OCI-LY1 (cell line): Measurements from ENCODE around the gene DCTD.

ENCODE experiments used
- H2AFZ ChIP-seq: fragments of 200-600 bp; sonication (generic), shearing (Covaris generic); 2 replicates; pipeline ENCODE4 v1.6.0; 2014; ENCODE audit warnings: antibody characterized with exemption, mild to moderate bottlenecking, low read length
- H3F3A ChIP-seq: fragments of 200-600 bp; sonication (generic), shearing (Covaris generic); 2 replicates; pipeline ENCODE4 v1.6.0; 2014; ENCODE audit warnings: mild to moderate bottlenecking, antibody characterized with exemption, low read length, moderate library complexity; ENCODE audit not compliant: insufficient read depth
- H3K27ac ChIP-seq: fragments of 200-600 bp; sonication (generic); 2 replicates; pipeline ENCODE4 v1.5.1; 2014; ENCODE audit warnings: low read length, mixed run types, mild to moderate bottlenecking, low read depth; ENCODE audit not compliant: poor library complexity, severe bottlenecking
- H3K27me3 ChIP-seq: fragments of 200-600 bp; sonication (generic); 2 replicates; pipeline ENCODE4 v1.6.0; 2014; ENCODE audit warnings: antibody characterized with exemption, mild to moderate bottlenecking, low read length, moderate library complexity; ENCODE audit not compliant: insufficient read depth
- H3K36me3 ChIP-seq: fragments of 200-600 bp; sonication (generic); 2 replicates; pipeline ENCODE4 v1.6.1; 2014; ENCODE audit warnings: mild to moderate bottlenecking, antibody characterized with exemption, low read length, moderate library complexity, mixed read lengths; ENCODE audit not compliant: insufficient read depth
- H3K4me1 ChIP-seq: fragments of 200-600 bp; sonication (generic); 2 replicates; pipeline ENCODE4 v1.5.1; 2014; ENCODE audit warnings: mild to moderate bottlenecking, low read length, moderate library complexity; ENCODE audit not compliant: insufficient read depth, severe bottlenecking
- H3K4me2 ChIP-seq: fragments of 200-600 bp; sonication (generic), shearing (Covaris generic); 2 replicates; pipeline ENCODE4 v1.6.1; 2014; ENCODE audit warnings: low read length
- H3K4me3 ChIP-seq: fragments of 200-600 bp; sonication (generic); 2 replicates; pipeline ENCODE4 v1.5.1; 2014; ENCODE audit warnings: low read length, low read depth, mild to moderate bottlenecking, mixed read lengths; ENCODE audit not compliant: poor library complexity, severe bottlenecking
- H3K79me2 ChIP-seq: fragments of 200-600 bp; shearing (Covaris generic); 2 replicates; pipeline ENCODE4 v1.6.1; 2016; ENCODE audit warnings: mixed run types, low read length, mixed read lengths; ENCODE audit not compliant: insufficient read depth
- H3K9ac ChIP-seq: fragments of 200-600 bp; sonication (generic), shearing (Covaris generic); 2 replicates; pipeline ENCODE4 v1.6.1; 2014; ENCODE audit warnings: mild to moderate bottlenecking, low read length, mixed read lengths
- H3K9me2 ChIP-seq: fragments of 200-600 bp; sonication (generic), shearing (Covaris generic); 2 replicates; pipeline ENCODE4 v1.6.1; 2014; ENCODE audit warnings: low read depth, mild to moderate bottlenecking, low read length, mixed read lengths
- H3K9me3 ChIP-seq: fragments of 200-600 bp; shearing (Covaris generic); 2 replicates; pipeline ENCODE4 v1.6.1; 2014; ENCODE audit warnings: low read length, mixed read lengths
- H4K20me1 ChIP-seq: fragments of 200-600 bp; sonication (generic), shearing (Covaris generic); 2 replicates; pipeline ENCODE4 v1.6.0; 2016; ENCODE audit warnings: mild to moderate bottlenecking, low read length; ENCODE audit not compliant: insufficient read depth
- CTCF ChIP-seq: fragments of 200-600 bp; sonication (generic), shearing (Covaris generic); IDR thresholded peaks from 2 replicates; pipeline ENCODE4 v1.5.1; 2017; ENCODE audit warnings: mild to moderate bottlenecking, antibody characterized with exemption, low read length, moderate library complexity, mixed read lengths
- EZH2 ChIP-seq: fragments of 200-600 bp; sonication (generic), shearing (Covaris generic); IDR thresholded peaks from 2 replicates; pipeline ENCODE4 v1.8.0; 2017; ENCODE audit warnings: borderline replicate concordance, mixed run types, mild to moderate bottlenecking, antibody characterized with exemption, low read length, moderate library complexity, mixed read lengths

Gene DCTD

DNA sequence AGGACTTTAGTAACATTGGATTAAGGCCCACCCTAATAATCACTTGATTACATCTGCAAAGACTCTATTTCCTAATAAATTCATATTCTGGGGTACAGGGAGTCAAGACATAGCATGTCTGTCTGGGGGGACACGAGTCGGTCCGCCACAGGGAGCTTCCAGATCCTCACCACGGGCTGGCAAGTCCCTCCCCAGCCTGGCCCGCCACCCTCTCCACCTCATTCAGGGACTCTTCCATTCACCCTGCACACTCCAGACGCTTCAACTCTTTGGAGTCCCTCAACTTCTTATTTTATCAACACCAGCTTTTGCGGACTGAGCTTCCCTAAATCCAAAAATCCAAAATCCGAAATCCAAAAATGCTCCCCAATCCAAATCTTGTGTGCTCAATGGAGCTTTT lies 71.2 kb downstream of the DCTD start:
- TF ChIP-seq EZH2 (no peak), CTCF (no peak)
- H3K4me2 ChIP-seq, result no peak overlapping the region
- no peaks in the 10 kb centered on the region for H3K4me1 ChIP-seq
- H2AFZ ChIP-seq, result no peak overlapping the region
- no peak overlapping the region for H3K27ac ChIP-seq
- no peaks in the 10 kb centered on the region for H3K9me2 ChIP-seq
- no peaks in the 10 kb centered on the region for H4K20me1 ChIP-seq
- H3K4me3 ChIP-seq, result no peak overlapping the region
- H3F3A ChIP-seq, result no peaks in the 10 kb centered on the region
- no peaks in the 10 kb centered on the region for H3K36me3 ChIP-seq
- H3K27me3 ChIP-seq, result no peaks in the 10 kb centered on the region; the same call in 1 of the 2 replicates
- H3K9me3 ChIP-seq, result no peaks in the 10 kb centered on the region
- no peak overlapping the region for H3K9ac ChIP-seq
- H3K79me2 ChIP-seq, result no peaks in the 10 kb centered on the region

DNA sequence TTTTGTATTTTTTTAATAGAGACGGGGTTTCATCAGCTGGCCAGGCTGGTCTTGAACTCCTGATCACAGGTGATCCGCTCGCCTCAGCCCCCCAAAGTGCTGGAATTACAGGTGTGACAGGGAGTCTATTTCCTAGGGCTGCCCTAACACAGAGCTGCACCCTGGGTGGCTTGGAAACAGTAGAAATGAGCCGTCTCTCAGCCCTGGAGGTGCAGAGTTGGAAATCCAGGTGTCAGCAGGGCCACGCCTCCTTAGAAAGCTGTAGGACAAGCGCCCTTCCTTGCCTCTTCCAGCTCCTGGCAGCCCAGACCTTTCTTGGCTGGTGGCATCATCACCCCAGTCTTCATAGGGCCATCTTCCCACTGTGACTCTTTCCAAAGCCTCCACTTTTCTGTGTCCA lies 71.6 kb downstream of the DCTD start:
- H4K20me1 ChIP-seq, result no peaks in the 10 kb centered on the region
- H3K4me3 ChIP-seq, result no peak overlapping the region
- no peak for TF ChIP-seq EZH2
- TF ChIP-seq CTCF, result no peak
- H3K36me3 ChIP-seq, result no peaks in the 10 kb centered on the region
- no peak overlapping the region for H2AFZ ChIP-seq
- no peaks in the 10 kb centered on the region; the same call in 1 of the 2 replicates for H3K27me3 ChIP-seq
- no peak overlapping the region for H3K27ac ChIP-seq
- H3K4me1 ChIP-seq, result no peaks in the 10 kb centered on the region
- no peak overlapping the region for H3K9ac ChIP-seq
- H3K4me2 ChIP-seq, result no peak overlapping the region
- H3F3A ChIP-seq, result no peaks in the 10 kb centered on the region
- no peaks in the 10 kb centered on the region for H3K9me3 ChIP-seq
- H3K9me2 ChIP-seq, result no peaks in the 10 kb centered on the region
- H3K79me2 ChIP-seq, result no peaks in the 10 kb centered on the region

DNA sequence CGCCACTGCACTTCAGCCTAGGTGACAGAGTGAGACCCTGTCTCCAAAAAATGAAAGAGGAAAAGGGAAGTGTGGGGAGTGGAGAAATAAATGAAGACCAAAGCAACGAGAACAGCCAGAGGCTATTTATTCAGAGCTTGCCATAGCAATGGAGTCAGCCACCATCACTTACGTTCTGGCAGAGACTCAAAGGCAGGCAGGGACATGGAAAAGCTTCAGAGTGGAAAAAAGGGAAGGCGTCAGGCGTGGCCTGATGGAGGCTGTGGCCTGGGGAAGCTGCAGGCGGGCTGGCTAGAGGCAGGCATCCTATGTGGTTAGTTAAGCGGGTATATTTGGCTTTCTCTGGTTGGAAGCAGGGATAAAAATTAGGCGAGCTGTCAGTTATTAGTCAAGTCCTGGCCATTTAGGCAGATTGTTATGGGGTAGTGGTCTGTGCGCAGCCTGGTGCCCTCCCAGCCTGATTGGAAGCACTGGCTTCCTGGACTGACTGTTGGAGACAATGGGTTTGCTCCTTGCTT lies 73.3 kb downstream of the DCTD start:
- Histone ChIP-seq H3K4me2 (no peak overlapping the region), H3K9me2 (no peaks in the 10 kb centered on the region), H3K4me1 (no peaks in the 10 kb centered on the region), H3K4me3 (no peak overlapping the region), H3K9me3 (no peaks in the 10 kb centered on the region), H3F3A (no peaks in the 10 kb centered on the region), H4K20me1 (no peaks in the 10 kb centered on the region), H3K9ac (no peak overlapping the region), H3K27ac (no peak overlapping the region), H3K36me3 (no peaks in the 10 kb centered on the region), H3K27me3 (no peaks in the 10 kb centered on the region; the same call in 1 of the 2 replicates), H2AFZ (no peak overlapping the region), H3K79me2 (no peaks in the 10 kb centered on the region)
- TF ChIP-seq CTCF, result no peak
